ENCODE measurements around the gene CDH1. TPM values are rescaled to one million over a fixed set of nuclear protein-coding genes. Genes with fewer than 3 reads are reported as not detected.

Gene CDH1
- total and polyA plus RNA-seq, 11 donors: 0.08 to 5.3 (median 0.27) TPM; not detected in 8

DNA sequence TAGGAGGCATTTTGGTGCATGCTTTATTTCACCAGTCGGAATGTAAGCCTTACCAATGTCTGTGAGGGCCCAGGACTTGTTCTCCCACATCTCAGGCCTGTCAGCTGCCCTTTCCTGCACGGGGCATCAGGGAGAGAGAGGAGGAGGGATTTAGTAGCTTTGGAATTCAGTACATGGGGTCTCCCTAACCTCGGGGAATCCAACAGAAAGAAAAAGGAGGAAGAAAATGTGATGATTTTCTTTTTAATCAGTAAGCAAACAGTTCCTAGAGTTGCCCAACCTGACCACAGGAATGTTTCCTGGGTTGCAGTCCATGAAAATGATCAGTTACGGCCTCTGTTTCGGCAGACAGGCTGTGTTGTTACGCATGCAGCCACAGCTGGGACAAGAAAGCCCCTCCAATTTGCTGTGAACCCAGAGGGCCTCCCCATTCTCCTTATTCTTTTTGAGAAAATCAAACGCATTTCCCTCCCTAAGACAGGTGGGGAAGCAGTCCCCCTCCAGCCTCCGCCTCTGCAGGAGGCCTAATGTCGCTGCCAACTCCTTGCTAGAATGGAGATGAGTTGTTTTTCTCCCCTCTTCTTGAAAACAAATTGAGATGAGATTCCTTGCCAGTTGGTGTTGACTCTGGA lies 53.2 kb downstream of the CDH1 start:
- peaks cover 0 to 5% (median 0%) of the 10 kb centered on the region in 9 donors for H3K27me3 ChIP-seq
- DNase-seq: no peak
- intact Hi-C loops (cut with DNase I): no loop called here

DNA sequence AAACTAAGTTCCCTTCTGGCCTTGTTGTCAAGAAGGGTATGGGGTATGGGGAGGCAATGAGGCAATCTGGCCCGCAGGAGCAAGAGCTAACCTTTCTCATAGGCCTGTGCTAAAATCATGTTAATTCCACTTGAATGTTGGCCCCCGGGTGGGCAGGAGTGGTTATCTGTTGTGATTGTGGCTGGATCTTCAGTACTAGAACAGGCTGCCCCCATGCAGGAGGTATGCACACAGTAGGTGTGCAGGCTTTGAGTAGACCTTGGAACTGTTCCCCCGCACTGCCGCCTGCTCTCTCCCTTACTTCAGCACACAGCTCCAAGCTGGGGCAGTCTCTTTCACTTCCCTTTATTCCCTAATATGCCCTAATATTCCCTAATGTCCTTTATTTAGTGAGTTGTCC lies 53.9 kb downstream of the CDH1 start:
- Histone ChIP-seq H3K4me1 (no peaks in the 10 kb centered on the region), H3K9me3 (no peaks in the 10 kb centered on the region), H3K27me3 (peaks cover 0 to 5% (median 0%) of the 10 kb centered on the region in 9 donors), H3K27ac (no peak overlapping the region), H3K4me3 (no peak overlapping the region), H3K36me3 (no peaks in the 10 kb centered on the region)
- no peak for ATAC-seq
- intact Hi-C loops (cut with DNase I): no loop called here
- 69 to 80% (median 76%) methylated on average over 4 of the region's 4 CpGs for WGBS, 4 donors
- TF ChIP-seq, protein P1, sequence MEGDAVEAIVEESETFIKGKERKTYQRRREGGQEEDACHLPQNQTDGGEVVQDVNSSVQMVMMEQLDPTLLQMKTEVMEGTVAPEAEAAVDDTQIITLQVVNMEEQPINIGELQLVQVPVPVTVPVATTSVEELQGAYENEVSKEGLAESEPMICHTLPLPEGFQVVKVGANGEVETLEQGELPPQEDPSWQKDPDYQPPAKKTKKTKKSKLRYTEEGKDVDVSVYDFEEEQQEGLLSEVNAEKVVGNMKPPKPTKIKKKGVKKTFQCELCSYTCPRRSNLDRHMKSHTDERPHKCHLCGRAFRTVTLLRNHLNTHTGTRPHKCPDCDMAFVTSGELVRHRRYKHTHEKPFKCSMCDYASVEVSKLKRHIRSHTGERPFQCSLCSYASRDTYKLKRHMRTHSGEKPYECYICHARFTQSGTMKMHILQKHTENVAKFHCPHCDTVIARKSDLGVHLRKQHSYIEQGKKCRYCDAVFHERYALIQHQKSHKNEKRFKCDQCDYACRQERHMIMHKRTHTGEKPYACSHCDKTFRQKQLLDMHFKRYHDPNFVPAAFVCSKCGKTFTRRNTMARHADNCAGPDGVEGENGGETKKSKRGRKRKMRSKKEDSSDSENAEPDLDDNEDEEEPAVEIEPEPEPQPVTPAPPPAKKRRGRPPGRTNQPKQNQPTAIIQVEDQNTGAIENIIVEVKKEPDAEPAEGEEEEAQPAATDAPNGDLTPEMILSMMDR (IDR thresholded peaks at IDR 0.05): no peak
- no peak for TF ChIP-seq POLR2A (IDR thresholded peaks at IDR 0.05)
- DNase-seq: no peak

More for the DNA sequence above, 53.2 kb downstream of the CDH1 start:
- 65 to 74% (median 70%) methylated on average over 9 of the region's 9 CpGs for WGBS, 4 donors
- TF ChIP-seq, protein P1 (IDR thresholded peaks at IDR 0.05): no peak
- no peak for TF ChIP-seq POLR2A (IDR thresholded peaks at IDR 0.05)
- no peaks in the 10 kb centered on the region for H3K36me3 ChIP-seq
- no peak overlapping the region for H3K4me3 ChIP-seq
- H3K9me3 ChIP-seq: no peaks in the 10 kb centered on the region
- ATAC-seq: no peak
- H3K4me1 ChIP-seq: no peaks in the 10 kb centered on the region
- H3K27ac ChIP-seq: no peak overlapping the region

DNA sequence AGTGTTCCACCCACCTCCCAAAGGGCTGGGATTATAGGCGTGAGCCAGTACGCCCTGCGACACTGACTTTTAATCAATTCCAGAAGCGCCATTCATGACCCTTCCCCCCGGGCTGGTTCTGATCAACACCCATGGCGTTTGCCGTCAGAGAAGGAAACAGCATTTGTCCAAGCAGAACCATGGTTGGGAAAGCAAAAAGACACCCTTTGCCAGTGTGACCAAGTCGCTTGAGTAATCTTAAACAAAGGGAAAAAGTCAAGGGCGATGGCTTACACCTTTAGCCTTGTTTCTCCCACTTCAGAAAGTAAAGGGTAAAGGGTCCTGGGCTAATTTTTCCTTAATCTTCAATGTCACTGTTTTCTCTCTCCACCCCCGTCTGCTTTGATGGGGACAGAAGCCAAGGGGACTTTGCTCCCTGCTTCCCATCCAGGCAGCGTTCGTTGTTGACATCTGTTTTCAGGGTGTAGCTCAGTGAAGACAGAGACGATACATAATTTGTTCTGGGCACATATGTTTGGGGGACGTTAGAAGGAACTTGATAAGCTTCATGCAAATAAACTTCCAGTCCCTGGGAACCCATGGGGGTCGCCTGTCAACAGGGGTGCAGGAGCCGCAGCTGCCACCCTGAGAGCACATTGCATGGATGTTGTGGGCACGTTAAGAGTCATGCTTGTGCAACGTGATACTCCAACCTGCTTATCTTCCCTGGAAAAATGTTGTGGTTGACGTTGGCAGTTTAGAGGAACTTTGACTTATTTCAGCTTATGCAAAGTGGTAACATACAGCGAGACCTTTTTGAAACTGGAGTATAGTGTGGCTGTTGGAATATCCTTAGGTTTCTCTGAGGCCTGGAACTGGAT lies 55.6 kb downstream of the CDH1 start:
- ATAC-seq (no peak), DNase-seq (no peak)
- Histone ChIP-seq H3K27me3 (peaks cover 0 to 5% (median 0%) of the 10 kb centered on the region in 9 donors), H3K4me1 (no peaks in the 10 kb centered on the region), H3K27ac (no peak overlapping the region), H3K9me3 (no peaks in the 10 kb centered on the region), H3K4me3 (no peak overlapping the region), H3K36me3 (no peaks in the 10 kb centered on the region)
- intact Hi-C loops (cut with DNase I): no loop called here
- TF ChIP-seq, protein P1 (IDR thresholded peaks at IDR 0.05): no peak
- TF ChIP-seq POLR2A (IDR thresholded peaks at IDR 0.05): no peak
- WGBS, 4 donors: 61 to 67% (median 64%) methylated on average over 20 of the region's 20 CpGs

DNA sequence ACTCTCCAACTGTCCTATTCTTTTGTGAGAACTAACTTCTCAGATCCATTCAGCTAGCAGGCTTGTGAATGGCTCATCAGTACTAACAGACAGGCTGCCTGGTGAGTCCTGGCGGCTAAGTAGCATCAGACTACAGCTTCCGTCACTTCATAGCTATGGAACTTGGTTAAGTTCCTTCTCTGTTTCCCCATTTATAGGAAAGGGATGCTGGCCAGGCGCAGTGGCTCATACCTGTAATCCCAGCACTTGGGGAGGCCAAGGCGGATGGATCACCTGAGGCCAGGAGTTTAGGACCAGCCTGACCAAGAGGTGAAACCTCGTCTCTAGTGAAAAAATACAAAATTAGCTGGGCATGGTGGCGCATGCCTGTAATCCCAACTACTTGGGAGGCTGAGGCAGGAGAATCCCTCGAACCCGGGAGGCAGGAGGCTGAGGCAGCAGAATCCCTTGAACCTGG lies 56.3 kb downstream of the CDH1 start:
- no peaks in the 10 kb centered on the region for H3K36me3 ChIP-seq
- no peaks in the 10 kb centered on the region for H3K4me1 ChIP-seq
- DNase-seq (no peak), ATAC-seq (no peak)
- intact Hi-C loops (cut with DNase I): no loop called here
- TF ChIP-seq, protein P1 (IDR thresholded peaks at IDR 0.05): no peak
- TF ChIP-seq POLR2A (IDR thresholded peaks at IDR 0.05): no peak
- H3K4me3 ChIP-seq: no peak overlapping the region
- H3K27me3 ChIP-seq: peaks cover 0 to 5% (median 0%) of the 10 kb centered on the region in 9 donors
- WGBS, 4 donors: 87 to 93% (median 91%) methylated on average over 8 of the region's 8 CpGs
- no peaks in the 10 kb centered on the region for H3K9me3 ChIP-seq
- H3K27ac ChIP-seq: no peak overlapping the region

All from heart left ventricle (tissue), 16 donors.